Memory B cell (primary cell): Measurements from ENCODE around the gene TNC.

Source experiments
- ATAC-seq: fragments of 150-1000 bp; cut with Tn5 transposase; 2 replicates; pipeline ENCODE4 v1.10.0; 2021; ENCODE audit warnings: low read depth, mild to moderate bottlenecking, moderate library complexity
- DNase-seq, 2 donors: peaks; one replicate each; pipeline ENCODE4 v3.0.0; 2022; ENCODE audit warnings: low spot score in 2 of 2
- H3K27ac Mint-ChIP-seq: one replicate; pipeline ENCODE4 v1.8.0; 2022; ENCODE audit warnings: mild to moderate bottlenecking, moderate library complexity, mixed read lengths
- H3K27me3 Mint-ChIP-seq: one replicate; pipeline ENCODE4 v1.8.0; 2022; ENCODE audit warnings: mixed read lengths
- H3K36me3 Mint-ChIP-seq: one replicate; pipeline ENCODE4 v1.8.0; 2022; ENCODE audit warnings: mild to moderate bottlenecking, mixed read lengths
- H3K4me1 Mint-ChIP-seq: one replicate; pipeline ENCODE4 v1.8.0; 2022; ENCODE audit warnings: mixed read lengths
- H3K4me3 Mint-ChIP-seq: one replicate; pipeline ENCODE4 v1.8.0; 2022; ENCODE audit warnings: mild to moderate bottlenecking, moderate library complexity, mixed read lengths
- H3K9me3 Mint-ChIP-seq: one replicate; pipeline ENCODE4 v1.8.0; 2022; ENCODE audit warnings: mixed read lengths

TNC gene

DNA sequence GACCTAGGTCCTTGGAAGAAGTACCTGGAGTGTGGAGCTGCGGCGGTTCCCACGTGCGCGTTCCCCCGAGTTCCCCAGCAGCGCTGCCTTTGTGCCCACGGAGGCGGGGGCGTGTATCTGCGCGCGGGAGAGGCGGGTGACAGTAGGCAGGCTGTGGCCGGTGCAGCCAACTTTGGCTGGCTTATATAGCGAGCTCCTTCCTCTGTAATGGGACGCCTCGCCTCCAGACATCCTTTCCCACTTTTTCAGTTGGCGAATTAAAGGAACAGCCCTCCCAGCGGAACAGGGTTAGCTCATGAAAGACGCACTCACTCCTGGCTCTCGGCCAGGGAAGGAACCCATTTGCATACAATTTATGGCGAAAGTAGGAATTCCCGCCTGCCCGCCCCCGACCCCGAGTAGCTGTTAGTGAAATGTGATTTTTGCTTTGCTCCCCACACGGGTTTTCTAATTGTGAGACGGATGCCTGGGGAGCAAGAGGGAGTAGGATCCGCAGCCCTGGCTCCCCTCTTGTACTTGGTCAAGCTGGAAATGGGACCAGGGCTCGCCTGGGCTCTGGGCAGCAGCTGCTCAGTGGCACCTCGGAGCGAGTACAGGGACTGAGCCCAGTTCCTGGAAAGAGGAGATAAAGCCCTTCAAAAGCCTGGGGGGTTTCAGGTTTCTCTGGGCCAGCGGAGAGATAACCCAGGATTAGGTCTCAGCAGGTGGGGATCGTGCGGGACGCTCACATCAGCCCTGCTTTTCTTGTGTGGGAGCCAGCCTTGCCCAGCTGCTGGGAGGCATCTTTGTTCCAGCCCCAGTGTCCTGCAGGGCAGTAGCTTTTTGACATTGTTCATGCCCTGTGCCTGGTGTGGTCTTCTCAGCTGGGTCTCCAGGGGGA, at the start of gene TNC:
TNC (minus strand) TSS at position 159 of the 880 bp plus-strand sequence. CDS start 27,139 bp downstream, outside the sequence.
- DNase-seq, result no peak
- Mint-ChIP-seq H3K27me3 (peaks cover 11% of the 10 kb centered on the region), H3K27ac (no peak within 1 kb of the TSS), H3K9me3 (no peaks in the 10 kb centered on the region), H3K4me1 (peaks cover 2% of the 10 kb centered on the region), H3K36me3 (no peaks in the 10 kb centered on the region), H3K4me3 (no peak within 1 kb of the TSS)
- ATAC-seq, result no peak

DNA sequence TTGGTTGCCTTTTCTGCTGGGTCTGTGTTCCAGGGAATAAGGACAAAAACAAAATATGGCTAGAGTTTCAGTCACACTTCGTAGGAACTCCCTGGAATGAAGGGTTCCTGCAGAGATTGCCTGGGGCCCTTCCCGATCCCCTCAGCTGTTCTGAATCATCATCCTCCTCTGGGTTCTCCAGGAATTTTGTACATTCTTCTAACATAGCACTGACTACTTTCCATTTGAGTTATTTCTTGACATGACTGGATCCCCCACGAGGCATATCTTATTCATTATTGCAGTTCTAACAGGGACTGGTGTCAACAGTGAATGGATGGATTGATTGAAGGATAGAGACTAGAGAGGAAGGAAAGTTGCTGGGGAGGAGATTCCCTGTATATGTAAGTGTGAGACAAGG, 49.2 kb upstream of the TNC start:
- Mint-ChIP-seq H3K9me3 (peaks cover 3% of the 10 kb centered on the region), H3K4me1 (no peaks in the 10 kb centered on the region), H3K4me3 (no peak overlapping the region), H3K36me3 (no peaks in the 10 kb centered on the region), H3K27ac (no peak overlapping the region), H3K27me3 (peaks cover 2% of the 10 kb centered on the region)
- DNase-seq, result no peak
- no peak for ATAC-seq

DNA sequence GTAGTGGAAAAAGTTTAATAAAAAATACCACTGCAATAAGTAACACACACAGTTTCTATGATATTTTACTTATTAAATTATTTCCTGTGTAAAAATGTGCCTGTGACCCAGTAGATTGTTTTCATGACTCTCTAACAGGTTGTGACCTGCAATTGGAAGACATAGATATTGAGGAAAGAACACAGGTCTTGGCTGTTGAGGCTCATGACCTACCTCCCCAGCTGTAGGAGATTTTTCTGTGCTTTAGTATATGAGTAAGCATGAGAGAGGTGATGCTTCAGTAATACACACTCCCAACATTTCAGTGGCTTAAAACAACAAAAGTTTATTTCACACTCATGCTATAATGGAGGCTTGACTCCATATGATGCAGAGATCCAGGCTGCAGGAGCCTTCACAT, 47.3 kb upstream of the TNC start:
- H3K27ac Mint-ChIP-seq, result no peak overlapping the region
- DNase-seq (no peak), ATAC-seq (no peak)
- H3K27me3 Mint-ChIP-seq, result peaks cover 2% of the 10 kb centered on the region
- no peaks in the 10 kb centered on the region for H3K4me1 Mint-ChIP-seq
- no peak overlapping the region for H3K4me3 Mint-ChIP-seq
- peaks cover 3% of the 10 kb centered on the region for H3K9me3 Mint-ChIP-seq
- H3K36me3 Mint-ChIP-seq, result no peaks in the 10 kb centered on the region

DNA sequence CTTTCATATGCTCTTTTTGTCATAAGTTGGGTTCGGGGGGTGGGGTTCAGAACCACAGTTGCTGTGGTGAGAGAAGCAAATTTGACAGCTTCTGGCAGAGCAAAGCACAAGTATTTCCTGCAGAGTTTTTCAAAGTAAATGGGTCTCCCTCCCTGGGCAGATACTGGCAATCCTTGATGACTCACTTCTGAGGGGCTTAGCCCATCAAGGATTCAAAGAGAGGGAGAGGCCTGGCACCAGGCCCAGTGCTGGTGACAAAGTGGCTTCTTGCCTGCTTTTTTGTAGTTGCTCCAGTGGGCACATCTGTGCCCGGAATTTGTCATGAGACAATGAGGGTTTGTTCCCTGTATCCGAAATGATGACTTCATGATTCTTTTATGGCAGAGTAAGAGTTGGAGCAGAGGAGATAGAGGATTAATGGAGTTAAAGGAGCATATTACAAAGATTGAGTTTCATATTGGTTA, 46.6 kb upstream of the TNC start:
- Mint-ChIP-seq H3K36me3 (no peaks in the 10 kb centered on the region), H3K27me3 (peaks cover 2% of the 10 kb centered on the region), H3K4me3 (no peak overlapping the region), H3K4me1 (no peaks in the 10 kb centered on the region), H3K9me3 (peaks cover 3% of the 10 kb centered on the region), H3K27ac (no peak overlapping the region)
- ATAC-seq (no peak), DNase-seq (no peak)

DNA sequence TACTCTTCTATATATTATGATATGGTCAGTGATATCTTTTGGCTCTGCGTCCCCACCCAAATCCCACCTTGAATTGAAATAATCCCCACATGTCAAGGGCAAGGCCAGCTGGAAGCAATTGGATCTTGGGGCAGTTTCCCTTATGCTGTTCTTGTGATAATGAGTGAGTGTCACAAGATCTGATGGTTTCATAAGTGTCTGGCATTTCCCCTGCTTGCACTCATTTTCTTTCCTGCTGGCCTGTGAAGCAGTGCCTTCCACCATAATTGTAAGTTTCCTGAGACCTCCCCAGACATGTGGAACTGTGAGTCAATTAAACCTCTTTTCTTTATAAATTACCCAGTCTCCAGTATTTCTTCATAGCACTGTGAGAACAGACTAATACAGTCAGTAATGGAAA, 45.0 kb upstream of the TNC start:
- no peak for ATAC-seq
- Mint-ChIP-seq H3K4me3 (no peak overlapping the region), H3K27me3 (no peaks in the 10 kb centered on the region), H3K9me3 (peaks cover 3% of the 10 kb centered on the region), H3K36me3 (no peaks in the 10 kb centered on the region), H3K27ac (no peak overlapping the region), H3K4me1 (no peaks in the 10 kb centered on the region)
- DNase-seq, result no peak

DNA sequence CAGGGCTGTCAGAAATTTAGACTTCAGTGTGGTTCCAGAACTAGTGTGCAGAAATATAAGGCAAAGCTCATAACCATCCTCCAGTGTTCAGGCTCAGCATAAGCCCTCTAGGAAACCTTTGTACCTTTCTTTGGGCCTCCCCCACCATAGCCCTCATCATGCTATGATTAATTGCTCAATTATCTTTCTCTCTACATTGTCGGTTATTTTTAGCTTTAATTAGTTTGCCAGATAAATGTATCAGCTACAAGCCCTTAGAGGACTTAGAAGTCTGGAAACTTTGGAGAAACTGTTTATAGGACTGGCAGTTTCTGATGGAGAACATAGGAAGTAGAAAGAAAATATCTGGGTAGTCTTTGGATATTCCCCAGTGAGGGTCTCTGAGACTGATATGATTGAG, 43.5 kb upstream of the TNC start:
- no peaks in the 10 kb centered on the region for H3K36me3 Mint-ChIP-seq
- no peak overlapping the region for H3K27ac Mint-ChIP-seq

DNA sequence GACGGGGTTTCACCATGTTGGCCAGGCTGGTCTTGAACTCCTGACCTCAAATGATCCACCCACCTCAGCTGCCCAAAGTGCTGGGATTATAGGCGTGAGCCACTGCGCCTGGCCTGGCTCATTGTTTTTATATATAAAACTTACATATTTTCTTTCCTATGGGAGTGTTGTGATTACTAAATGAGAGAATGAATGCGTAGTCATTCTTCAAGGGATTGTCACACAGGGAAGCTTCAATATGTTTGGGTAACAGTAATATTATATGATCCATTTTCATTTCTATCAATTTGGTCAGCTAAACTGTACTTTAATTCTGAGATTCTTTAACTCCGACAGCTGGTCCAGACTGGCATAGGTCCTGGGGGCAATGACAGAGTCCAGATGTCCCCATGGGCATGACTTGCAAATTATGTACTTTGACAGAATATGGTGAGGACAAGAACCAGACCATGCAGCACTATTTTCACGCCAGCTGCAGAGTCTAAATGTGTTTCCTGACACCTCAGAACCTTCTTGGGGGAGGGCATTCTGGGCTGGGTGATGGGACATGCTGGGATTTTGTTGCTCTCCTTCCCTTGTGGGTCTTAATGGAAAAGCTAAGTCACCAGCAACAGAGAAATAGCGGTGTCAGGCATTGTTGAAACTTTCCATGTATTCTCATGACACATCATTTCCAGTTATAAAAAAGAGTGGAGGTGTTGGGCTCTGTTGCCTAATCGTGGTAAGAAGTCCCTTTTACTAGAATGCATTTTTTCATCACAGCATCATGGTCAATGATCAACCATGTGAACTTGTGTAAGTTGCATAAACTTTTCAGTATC, 40.9 kb upstream of the TNC start:
- no peak for DNase-seq
- Mint-ChIP-seq H3K27ac (no peak overlapping the region), H3K36me3 (no peaks in the 10 kb centered on the region), H3K9me3 (no peaks in the 10 kb centered on the region), H3K4me1 (no peaks in the 10 kb centered on the region), H3K4me3 (no peak overlapping the region), H3K27me3 (no peaks in the 10 kb centered on the region)
- no peak for ATAC-seq

More for the DNA sequence above, 43.5 kb upstream of the TNC start:
- no peaks in the 10 kb centered on the region for H3K27me3 Mint-ChIP-seq
- H3K9me3 Mint-ChIP-seq, result peaks cover 3% of the 10 kb centered on the region
- H3K4me3 Mint-ChIP-seq, result no peak overlapping the region
- no peak for DNase-seq
- no peaks in the 10 kb centered on the region for H3K4me1 Mint-ChIP-seq
- ATAC-seq, result no peak

DNA sequence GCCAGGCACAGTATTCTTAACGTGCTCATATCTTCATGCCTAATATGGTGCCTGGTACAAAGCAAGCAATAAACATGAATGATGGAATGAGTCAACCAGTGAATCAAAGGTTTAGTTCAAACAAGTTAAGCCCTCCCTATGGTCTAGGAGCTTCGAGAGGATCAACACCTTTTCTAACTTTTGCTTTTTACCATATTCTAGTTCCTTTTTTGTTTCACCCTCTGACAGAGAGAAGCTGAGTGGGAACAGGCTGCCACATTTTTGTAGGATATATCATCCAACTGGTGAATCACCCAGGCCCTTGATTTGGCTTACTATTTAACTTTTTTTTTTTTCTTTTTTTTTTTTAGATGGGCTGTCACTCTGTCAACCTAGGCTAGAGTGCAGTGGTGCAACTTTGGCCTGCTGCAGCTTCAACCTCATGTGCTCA, 39.3 kb upstream of the TNC start:
- H3K4me1 Mint-ChIP-seq, result no peaks in the 10 kb centered on the region
- H3K9me3 Mint-ChIP-seq, result no peaks in the 10 kb centered on the region
- no peak for DNase-seq
- H3K27me3 Mint-ChIP-seq, result no peaks in the 10 kb centered on the region
- H3K36me3 Mint-ChIP-seq, result no peaks in the 10 kb centered on the region
- no peak overlapping the region for H3K4me3 Mint-ChIP-seq
- ATAC-seq, result no peak
- H3K27ac Mint-ChIP-seq, result no peak overlapping the region

DNA sequence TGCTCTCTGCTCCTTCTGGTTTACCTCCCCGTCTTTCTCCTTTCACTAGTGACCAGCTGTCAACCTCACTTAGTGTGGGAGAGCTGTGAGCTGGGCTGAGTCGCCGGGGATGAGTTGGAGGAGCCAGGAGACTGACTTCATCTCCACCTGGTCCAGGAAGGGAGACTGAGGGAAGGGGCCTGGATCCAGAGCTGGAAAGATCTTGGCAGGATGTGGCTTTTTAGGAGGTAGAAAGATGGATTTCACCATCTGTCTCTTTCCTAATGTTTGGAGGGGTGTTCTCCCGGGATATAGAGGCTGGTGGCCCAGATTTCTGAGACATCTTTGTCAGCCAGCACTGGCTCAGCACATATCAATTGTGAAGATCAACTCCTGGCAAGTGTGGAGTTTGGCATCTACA, 37.1 kb upstream of the TNC start:
- no peaks in the 10 kb centered on the region for H3K4me1 Mint-ChIP-seq
- DNase-seq (no peak), ATAC-seq (no peak)
- H3K27ac Mint-ChIP-seq, result no peak overlapping the region
- H3K4me3 Mint-ChIP-seq, result no peak overlapping the region
- no peaks in the 10 kb centered on the region for H3K9me3 Mint-ChIP-seq
- no peaks in the 10 kb centered on the region for H3K36me3 Mint-ChIP-seq
- no peaks in the 10 kb centered on the region for H3K27me3 Mint-ChIP-seq

DNA sequence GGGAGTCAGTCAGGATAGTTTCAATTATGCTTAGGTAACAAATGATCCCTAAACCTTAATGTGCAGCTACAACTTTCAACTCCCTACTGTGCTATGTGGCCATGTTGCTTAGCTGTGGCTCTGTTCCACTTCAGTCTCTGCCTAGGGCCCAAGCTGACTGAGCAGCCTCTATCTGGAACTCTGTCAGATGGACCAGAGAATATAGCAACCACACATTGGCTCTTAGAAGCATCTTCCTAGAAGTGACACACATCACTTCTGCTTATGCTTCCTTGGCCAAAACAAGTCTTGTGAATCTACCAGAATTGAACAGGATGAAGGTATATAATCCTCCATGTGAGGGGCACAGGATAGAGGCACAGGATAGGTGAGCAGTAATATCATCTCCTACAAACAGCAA, 36.7 kb upstream of the TNC start:
- H3K27ac Mint-ChIP-seq, result no peak overlapping the region
- ATAC-seq (no peak), DNase-seq (no peak)
- H3K27me3 Mint-ChIP-seq, result no peaks in the 10 kb centered on the region
- no peak overlapping the region for H3K4me3 Mint-ChIP-seq
- H3K9me3 Mint-ChIP-seq, result no peaks in the 10 kb centered on the region
- H3K4me1 Mint-ChIP-seq, result no peaks in the 10 kb centered on the region
- no peaks in the 10 kb centered on the region for H3K36me3 Mint-ChIP-seq

DNA sequence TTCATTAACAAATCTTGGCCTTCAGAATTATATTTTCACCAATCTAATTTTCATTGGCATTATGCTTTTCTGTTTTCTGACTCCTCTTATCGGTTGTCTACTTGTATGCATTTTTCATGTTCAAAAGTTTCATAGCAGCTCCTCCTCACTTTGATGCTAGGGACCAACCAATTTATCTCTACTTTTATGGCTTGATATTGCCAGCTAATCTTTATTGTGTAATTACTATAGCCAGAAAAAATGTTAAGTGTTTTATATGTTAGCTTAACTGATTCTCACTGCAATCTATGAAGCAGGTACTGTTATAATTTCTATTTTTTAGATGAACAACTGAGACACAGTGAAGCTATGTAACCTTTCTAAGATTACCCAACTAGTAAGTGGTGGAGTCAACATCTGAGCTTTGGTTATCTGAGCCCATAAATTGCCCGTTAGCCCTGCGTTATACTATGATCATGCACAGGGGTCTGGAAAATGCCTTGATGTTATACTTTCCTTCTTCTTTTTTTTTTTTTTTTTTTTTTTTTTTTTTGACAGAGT, 34.4 kb upstream of the TNC start:
- Mint-ChIP-seq H3K27me3 (peaks cover 2% of the 10 kb centered on the region), H3K4me1 (no peaks in the 10 kb centered on the region), H3K36me3 (no peaks in the 10 kb centered on the region), H3K4me3 (no peak overlapping the region), H3K27ac (no peak overlapping the region), H3K9me3 (no peaks in the 10 kb centered on the region)
- ATAC-seq (no peak), DNase-seq (no peak)

DNA sequence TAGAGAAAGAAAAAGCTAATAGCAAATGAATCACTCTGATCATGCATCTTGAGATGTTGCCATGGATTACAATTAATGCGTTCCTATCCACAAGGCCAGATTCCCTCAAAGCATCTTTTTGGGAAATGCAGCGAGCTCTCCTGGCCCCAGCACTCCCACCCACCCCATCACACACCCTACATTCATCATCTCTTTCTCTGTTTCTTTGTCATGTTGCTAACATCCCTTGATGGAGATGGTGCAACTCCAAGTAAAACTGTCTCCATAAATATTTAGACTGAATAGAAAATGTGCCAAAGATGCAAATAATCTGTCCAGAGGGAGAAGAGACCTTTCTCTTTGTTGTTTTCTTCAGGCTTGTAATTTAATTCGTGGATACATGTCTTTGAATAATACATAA, 30.8 kb upstream of the TNC start:
- Mint-ChIP-seq H3K4me3 (no peak overlapping the region), H3K36me3 (no peaks in the 10 kb centered on the region), H3K27ac (no peak overlapping the region), H3K27me3 (peaks cover 7% of the 10 kb centered on the region), H3K4me1 (no peaks in the 10 kb centered on the region), H3K9me3 (peaks cover 1% of the 10 kb centered on the region)
- no peak for ATAC-seq
- no peak for DNase-seq

DNA sequence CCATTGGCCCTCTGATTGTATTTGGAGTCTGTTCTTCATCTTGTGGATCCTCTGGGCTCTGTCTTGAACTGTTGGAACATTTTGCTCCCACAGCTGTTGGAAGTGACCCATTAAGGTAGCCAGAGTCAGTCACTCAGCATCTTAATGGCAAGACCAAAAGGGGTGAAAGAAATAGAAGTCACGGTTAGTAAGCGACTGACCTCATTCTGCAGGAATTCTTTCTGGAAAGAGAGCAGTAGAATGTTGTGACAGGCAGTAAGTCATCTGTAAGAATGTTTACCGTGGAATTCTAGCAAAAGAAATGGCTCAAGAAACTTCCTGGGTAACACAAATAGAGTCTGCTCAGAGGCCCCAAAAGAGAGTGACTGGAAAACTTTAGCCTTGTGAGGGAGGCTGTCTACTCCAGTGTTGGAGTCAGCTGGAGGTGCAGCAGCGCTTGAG, 28.6 kb upstream of the TNC start:
- DNase-seq (no peak), ATAC-seq (no peak)
- H3K4me1 Mint-ChIP-seq, result no peaks in the 10 kb centered on the region
- H3K4me3 Mint-ChIP-seq, result no peak overlapping the region
- H3K27me3 Mint-ChIP-seq, result peaks cover 9% of the 10 kb centered on the region
- no peak overlapping the region for H3K27ac Mint-ChIP-seq
- peaks cover 1% of the 10 kb centered on the region for H3K9me3 Mint-ChIP-seq
- no peaks in the 10 kb centered on the region for H3K36me3 Mint-ChIP-seq

DNA sequence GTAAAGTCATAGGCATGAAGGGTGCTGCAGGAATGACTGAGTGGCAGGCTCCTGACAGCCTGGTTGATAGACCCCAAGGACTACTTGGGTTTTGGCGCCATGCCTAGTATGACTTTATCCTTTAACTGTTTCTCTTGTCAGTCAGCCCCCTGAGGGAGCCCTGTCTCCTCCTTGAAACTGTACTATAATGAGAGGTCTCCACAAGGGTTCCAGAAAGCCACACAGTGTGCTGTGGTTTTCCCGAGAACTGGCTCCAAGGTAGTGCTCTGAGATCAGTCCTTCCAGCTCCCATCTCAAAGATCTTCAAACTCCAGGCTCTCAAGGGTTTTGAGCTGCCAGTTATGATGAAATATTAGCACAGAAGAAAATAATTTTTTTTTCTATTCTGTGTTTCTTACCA, 26.7 kb upstream of the TNC start:
- DNase-seq, result no peak
- Mint-ChIP-seq H3K4me3 (no peak overlapping the region), H3K27me3 (peaks cover 9% of the 10 kb centered on the region), H3K9me3 (peaks cover 1% of the 10 kb centered on the region), H3K36me3 (no peaks in the 10 kb centered on the region), H3K27ac (no peak overlapping the region), H3K4me1 (no peaks in the 10 kb centered on the region)
- ATAC-seq, result no peak
